ENCODE measurements around the gene PSMD9. TPM values are rescaled to one million over a fixed set of nuclear protein-coding genes. Genes with fewer than 3 reads are reported as not detected.
A peak's percentile ranks its signal among the peaks of the same experiment; 100 is the strongest.
"Not testable (repeated sequence)": the region's sequence is repeated elsewhere in the genome, so short reads cannot be mapped to it uniquely, and the experiment has no call there.

Gene PSMD9
- polyA plus RNA-seq, 1 donor: 44.4 TPM

DNA sequence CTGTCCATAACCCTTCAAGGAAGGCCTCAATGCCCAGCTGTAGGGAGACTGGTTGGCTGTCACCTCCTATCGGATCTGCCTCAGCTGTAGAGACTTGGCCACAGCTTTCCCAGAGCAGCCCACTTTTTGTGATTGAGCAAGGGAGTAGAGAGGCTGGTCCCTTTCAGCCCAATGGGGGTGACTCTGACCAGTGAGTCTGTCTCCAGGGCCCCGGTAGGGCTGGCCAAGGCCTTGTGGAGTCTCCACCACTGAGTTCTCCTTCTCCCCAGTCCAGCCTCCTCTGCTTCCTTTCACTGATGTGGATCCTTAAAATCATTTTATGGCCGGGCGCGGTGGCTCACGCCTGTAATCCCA, 15.4 kb upstream of the PSMD9 start:
- DNase-seq: no peak

DNA sequence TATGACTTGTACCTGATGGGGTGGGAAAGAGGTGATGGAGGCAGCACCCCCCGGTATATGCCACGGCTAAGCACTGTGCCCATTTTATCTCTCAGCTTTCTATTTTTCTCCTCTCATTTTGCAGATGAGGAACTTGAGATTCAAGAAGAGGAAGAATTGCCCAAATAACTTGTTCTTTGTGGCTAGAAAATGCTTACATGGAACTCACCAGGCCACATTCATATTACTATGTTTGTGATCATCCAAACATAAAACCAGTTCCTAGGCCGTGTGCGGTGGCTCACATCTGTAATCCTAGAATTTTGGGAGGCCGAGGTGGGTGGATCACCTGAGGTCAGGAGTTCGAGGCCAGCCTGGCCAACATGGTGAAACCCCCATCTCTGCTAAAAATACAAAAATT, 14.5 kb upstream of the PSMD9 start:
- DNase-seq: no peak

DNA sequence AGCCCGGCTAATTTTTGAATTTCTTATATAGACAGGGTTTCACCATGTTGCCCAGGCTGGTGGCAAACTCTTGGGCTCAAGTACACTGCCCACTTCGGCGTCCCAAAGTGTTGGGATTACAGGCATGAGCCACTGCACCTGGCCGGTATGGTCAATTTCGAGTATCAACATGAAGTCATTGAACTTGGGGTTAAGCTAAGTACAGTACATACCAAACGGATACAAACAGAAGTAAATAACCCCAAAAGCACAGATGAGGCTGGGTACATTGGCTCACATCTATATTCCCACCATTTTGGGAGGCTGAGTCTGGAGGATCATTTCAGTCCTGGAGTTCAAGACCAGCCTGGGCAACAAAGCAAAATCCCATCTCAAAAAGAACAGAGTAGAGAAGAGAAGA, 13.0 kb upstream of the PSMD9 start:
- DNase-seq: no peak

DNA sequence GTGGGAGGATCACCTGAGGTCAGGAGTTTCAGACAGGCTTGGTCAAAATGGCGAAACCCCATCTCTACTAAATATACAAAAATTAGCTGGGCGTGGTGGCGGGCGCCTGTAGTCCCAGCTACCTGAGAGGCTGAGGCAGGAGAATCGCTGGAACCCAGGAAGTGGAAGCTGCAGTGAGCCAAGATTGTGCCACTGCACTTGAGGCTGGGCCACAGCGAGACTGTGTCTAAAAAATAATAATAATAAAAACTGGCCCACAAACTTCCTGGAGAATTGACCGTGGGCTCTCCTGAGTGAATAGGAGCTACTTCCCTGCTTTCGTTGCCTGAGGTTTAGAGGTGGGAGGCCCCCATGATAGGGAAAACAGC, 12.5 kb upstream of the PSMD9 start:
- DNase-seq: not testable (repeated sequence)

DNA sequence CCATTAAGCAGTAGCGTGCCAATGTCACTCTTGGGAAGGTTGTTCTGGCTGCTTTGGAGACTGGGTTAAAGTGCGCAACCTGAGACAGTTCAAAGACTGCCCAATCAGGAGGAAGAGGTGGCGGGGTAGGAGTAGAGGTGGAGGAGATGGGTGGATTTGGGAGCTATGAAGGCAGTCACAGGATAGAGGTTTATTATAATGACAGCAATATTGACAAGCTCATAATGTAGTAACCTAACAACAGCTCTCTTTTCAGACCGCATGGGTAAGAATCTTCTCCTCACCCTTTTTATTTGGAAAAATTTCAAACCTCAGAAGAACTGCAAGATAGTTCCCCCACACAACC, 5.3 kb upstream of the PSMD9 start:
- no peak for DNase-seq

DNA sequence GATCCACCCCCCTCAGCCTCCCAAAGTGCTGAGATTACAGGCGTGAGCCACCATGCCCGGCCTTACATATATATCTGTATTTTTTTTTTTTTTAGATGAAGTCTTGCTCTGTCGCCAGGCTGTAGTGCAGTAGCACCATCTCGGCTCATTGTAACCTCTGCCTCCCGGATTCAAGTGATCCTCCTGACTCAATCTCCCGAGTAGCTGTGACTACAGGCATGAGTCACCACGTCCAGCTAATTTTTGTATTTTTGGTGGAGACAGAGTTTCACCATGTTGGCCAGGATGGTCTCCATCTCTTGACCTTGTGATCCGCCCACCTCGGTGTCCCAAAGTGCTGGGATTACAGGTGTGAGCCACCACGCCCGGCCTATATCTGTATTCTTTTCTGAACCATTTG, 3.5 kb upstream of the PSMD9 start:
- DNase-seq: not testable (repeated sequence)

DNA sequence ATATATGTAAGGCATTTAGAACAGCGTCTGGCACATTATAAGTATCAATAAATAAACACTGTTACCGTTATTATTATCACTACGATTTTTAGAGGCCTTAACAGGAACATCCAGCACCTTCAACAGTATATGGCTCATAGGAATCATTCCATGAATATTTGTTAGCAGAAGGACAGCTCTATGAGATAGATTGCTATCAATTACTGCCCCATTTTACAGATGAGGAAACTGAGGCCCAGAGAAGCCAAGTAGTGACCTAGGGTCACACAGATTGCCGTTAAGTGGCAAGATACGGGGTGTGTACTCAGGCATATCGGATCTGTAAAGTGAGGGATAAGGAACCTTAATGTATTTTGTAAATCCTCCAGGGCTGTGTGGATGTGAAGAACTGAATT, 510 bp upstream of the PSMD9 start:
- no peak for DNase-seq

DNA sequence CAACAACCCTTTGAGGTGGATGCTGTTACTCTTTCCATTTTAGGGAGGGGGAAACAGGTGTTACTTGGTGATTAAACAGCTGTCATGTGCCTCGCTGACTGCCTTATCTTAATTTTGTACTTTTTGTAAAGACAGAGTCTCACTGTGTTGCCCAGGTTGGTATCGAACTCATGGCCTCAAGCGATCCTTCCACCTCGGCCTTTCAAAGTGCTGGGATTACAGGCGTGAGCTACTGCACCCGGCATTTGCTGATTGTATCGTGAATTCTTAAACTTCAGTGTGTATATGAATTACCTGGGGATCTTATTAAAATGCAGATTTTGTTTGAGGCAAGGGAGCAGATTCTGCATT, 659 bp downstream of the PSMD9 start:
- no peak for DNase-seq

DNA sequence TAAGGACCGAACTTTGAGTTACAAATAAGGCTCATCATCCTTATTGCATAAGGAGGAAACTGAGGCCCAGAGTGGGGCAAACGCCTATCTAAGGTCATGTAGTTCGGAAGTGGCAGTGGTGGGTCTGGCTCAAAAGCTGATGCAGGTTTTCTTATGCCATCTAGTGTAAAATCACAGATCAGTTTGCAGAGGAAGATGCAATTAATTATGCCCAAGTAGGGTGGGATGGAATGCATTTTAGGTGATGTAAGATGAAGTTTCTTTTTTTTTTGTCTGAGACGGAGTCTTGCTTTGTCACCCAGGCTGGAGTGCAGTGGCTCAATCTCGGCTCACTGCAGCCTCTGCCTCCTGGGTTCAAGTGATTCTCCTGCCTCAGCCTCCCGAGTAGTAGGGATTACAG, 1.1 kb downstream of the PSMD9 start:
- not testable (repeated sequence) for DNase-seq

DNA sequence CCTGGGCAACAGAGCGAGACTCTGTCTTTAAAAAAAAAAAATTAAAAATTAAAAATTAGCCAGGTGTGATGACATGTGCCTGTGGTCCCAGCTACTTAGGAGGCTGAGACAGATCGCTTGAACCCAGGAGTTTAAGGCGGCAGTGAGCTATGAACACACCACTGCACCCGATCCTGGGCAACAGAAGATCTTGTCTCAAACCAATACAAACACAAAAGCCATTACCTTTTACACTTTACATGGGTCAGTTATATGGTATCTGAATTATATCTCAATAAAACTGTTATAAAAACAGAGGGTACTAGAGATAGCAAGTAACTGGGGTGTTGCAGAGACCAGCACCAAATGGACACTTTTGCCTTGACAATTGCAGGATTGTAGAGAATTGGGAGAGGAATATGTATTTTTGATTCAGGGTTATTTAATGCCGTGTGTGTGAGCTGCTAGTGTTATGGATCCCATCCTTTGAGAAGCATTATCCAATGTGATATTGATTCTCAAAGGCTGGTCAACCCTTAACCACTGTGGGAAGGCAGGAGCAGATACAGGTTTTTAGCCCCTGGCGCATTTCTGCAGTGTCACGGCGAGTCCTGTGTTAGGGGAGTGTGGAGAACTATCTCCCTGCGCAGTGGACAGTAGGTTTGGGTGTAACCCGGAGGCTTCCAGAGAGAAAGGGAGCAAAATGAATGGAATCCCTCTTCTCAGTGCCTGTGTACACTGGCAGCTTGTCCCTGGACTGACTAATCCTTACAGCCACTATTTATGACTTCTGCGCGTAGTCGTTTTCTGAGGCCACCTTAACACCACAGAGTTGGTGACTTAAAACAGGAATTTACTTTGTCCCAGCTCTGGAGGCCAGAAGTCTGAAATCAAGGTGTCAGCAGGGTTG, 4.3 kb downstream of the PSMD9 start:
- DNase-seq: no peak

DNA sequence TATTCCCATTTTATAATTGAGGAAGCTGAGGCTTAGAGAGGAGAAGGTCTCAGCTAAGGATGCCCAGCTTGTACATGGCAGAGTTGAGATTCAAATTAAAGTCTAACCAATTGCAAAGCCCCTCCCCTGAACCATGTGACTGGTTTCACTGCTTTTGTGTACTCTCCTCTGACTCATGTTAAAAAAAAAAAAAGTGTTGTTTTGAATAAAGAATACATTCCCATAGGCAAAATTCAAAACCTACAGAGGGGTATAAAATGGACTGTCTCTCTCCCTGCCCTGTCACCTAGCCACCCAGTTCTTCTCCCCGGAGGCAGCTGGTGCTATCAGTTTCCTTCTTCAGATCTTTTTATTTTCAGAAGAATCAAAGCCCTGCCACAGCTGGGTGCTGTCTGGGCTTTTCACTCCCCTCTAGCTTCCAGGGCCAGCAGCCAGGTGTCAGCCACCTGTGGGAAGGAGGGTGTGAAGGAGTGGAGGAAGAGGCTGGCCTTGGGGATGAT, 5.4 kb downstream of the PSMD9 start:
- no peak for DNase-seq

DNA sequence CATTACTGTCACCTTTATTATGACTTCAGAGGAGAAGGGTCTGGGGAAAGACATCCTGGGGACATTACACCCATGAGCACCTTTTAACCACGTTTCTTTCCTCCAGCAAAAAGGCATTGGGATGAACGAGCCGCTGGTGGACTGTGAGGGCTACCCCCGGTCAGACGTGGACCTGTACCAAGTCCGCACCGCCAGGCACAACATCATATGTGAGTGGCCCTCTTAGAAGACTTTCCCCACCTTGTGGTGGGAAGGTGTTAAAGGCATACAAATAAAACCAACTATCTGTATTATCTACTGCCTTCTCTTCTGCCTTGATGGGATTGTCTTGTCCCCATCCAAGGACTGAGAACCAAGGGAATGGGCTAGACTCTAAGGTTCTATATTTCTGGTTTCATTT, 6.0 kb downstream of the PSMD9 start:
- no peak for DNase-seq

DNA sequence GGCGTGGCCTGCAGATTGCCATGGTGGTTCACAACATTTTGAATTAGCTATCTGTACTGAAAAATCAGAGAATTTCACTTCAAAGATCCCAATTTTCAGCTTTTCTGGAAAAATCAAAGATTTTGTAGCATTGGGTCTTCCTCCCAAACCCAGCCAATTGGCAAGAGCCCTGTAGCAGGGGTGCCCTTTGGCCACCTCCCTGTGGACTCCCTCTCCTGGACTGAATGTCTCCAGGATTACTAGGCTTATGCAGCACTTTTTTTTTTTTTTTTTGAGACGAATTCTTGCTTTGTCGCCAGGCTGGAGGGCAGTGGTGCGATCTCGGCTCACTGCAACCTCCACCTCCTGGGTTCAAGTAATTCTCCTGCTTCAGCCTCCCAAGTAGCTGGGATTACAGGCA, 9.7 kb downstream of the PSMD9 start:
- no peak for DNase-seq

DNA sequence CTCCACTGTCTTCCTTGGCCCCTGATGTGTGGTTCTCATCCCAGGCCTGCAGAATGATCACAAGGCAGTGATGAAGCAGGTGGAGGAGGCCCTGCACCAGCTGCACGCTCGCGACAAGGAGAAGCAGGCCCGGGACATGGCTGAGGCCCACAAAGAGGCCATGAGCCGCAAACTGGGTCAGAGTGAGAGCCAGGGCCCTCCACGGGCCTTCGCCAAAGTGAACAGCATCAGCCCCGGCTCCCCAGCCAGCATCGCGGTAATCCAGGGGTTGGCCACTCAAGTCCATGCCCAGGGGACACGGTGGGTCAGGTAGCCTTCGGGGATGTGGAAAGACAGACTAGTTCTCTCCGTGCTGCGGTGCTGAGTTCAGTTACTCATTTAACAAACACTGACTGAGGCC, 11.0 kb downstream of the PSMD9 start:
- DNase-seq: no peak

DNA sequence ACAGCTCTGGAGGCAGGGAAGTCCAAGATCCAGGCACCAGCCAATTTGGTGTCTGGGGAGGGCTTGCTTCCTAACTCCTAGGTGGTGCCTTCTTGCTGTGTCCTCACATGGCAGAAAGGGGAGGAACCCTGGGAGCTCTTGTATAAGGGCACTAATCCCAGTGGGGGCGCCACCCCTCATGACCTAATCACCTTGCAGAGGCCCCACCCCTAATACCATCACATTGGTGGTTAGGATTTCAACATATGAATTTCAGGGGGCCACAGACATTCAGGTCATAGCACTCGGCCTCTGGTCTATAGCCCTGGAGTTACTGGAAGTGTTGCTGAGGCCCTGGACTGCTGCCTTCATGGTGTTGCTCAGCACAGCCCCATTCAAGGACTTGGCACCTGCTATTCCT, 14.6 kb downstream of the PSMD9 start:
- DNase-seq: no peak

DNA sequence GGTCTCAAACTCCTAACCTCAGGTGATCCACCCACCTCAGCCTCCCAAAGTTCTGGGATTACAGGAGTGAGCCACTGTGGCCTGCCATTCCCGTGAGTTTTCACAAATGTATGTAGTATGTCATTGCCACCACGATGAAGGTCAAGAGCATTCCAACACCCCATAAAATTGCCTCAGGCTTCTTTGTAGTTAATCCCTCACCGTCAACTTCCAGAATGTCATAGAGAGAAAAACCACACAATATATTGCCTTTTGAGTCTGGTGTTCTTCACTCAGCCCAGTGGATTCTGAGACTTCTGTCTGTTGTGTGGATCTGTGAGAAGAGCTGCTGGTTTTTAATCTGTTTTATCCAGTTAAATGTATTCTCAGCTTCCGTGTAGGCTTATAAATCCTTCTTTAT, 17.2 kb downstream of the PSMD9 start:
- no peak for DNase-seq

DNA sequence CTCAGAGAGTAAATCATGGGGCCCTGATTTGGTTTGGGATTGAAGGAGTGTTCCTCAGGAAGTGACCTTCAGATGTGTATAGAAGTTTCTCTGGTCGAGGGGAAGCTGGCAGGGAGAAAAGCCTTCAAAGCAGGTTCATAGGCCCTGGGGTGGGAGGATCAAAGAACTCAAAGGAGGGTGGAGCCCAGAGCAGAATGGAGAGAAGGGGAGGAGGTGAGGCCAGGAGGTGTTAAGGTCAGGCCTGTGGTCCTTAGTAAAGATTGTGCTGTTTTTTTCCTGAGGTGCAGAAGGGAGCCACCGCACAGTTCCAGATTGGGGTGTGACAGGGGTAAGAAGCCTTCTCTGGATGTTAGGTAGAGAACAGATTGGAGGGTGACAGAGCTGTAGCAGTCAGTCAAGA, 20.1 kb downstream of the PSMD9 start:
- DNase-seq: no peak

DNA sequence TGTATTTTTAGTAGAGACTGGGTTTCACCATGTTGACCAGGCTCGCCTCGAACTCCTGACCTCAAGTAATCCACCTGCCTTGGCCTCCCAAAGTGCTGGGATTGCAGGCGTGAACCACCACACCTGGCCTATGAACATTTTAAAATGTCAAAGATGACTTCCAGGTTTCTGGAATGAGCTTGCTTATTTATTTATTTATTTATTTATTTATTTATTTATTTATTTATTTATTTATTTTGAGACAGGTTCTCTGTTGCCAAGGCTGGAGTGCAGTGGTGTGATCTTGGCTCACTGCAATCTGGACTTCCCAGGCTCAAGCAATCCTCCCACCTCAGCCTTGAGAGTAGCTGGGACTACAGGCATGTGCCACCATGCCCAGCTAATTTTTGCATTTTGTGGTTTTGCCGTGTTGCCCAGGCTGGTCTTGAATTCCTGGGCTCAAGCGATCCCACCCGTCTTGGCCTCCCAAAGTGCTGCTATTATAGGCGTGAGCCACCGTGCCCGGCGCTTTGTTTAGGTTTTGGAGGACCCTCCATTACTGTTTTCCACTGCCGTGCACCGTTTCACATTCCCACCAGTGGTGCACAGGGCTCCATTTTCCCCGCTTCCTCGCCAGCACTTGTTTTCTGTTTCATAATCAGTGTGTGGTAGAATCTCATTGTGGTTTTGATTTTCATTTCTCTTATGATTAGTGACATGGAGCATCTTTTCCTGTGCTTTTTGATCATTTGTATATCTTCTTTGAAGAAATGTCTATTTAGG, 23.4 kb downstream of the PSMD9 start:
- no peak for DNase-seq

DNA sequence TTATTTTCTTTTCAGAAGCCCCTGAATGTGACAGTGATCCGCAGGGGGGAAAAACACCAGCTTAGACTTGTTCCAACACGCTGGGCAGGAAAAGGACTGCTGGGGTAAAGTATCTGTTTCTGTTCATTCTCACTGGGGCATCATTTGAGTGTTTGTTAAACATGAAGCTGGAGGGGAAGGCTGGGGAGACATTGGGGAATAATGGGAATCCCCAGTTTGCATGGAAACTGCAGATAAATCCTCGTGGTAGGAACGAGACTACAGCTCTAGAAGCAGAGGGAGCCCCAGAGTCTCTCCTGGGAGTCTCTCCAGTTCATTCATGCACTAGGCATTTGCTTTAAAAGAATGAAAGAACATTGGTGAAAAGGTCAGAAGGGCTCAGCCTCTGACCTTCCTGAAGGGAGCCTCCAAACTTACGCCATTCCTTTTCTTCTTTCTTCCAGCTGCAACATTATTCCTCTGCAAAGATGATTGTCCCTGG, 27.3 kb downstream of the PSMD9 start:
- no peak for DNase-seq

DNA sequence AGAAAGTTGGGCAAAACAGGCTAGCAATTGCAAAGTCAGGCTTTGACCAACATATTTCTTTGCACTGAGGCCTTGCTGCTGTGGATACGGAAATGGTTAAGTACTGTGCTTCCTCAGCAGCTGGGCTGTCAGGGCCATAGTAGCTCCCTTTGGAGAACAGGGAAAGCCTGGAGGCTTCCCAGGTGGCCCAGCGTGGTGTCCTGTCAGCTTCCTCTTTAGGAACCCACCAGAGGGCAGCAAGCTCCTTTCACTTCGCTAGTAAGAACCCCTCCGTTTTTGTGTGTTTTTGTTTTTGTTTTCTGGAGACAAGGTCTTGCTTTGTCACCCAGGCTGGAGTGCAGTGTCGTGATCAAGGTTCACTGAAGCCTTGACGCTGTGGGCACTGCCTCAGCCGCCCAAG, 28.1 kb downstream of the PSMD9 start:
- DNase-seq: no peak

DNA sequence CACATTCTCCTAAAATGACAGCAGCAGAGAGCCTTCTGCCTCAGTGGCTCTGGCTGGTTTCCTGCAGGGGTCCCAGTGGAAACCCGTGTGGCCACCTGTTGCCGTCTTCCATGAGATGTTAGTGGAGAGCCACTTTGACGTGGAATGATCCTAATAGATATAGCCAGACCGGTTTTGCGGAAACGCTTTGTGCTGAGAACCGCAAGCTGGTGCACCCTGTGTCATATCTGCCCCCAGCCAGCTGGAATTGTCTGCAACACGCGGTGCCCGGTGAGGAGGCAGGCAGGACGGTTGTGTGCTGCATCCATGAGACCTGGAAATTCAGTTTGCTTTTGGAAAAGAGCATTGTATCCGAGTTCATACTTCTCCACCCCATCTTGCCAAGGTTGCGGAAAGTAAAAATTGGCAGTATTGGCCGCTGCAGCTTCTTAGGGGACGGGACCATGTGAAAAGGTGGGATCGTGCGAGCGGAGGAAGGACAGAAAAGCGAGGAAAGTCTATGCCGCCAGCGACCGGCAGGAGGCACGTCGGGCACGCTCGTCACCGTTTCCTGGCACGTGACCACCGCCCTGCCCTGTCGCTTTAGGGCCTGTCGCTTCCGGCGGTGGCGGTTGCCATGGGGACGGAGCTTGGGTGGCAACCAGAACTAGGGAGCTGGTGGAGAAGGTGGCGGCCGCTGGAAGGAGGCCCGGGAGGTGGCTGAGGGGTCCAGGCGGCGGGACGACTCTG, 29.5 kb downstream of the PSMD9 start, which contains the start of gene CFAP251:
Gene CFAP251, plus strand, starts transcription at position 643 of the 729 bp plus-strand sequence. CDS start 2,714 bp downstream, outside the sequence.
- peak; percentile 73 for DNase-seq

DNA sequence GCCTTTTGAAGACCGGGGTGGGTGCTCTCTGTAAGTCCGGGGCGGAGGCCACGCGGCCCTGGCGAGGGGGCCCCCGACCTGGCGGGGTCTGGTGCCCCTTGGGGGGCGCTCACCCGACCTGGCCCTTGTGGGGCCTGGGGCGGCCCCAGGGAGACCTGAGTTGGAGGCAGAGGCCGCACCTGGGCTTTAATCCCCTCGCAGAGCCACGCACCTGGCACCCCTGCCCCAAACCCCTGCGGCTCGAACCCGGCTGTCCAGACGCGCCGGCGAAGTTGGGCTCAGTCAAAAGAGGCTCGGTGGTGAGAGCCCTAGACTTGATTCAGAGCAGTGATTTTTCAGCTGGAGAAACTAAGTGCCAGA, 30.1 kb downstream of the PSMD9 start:
- DNase-seq: no peak

DNA sequence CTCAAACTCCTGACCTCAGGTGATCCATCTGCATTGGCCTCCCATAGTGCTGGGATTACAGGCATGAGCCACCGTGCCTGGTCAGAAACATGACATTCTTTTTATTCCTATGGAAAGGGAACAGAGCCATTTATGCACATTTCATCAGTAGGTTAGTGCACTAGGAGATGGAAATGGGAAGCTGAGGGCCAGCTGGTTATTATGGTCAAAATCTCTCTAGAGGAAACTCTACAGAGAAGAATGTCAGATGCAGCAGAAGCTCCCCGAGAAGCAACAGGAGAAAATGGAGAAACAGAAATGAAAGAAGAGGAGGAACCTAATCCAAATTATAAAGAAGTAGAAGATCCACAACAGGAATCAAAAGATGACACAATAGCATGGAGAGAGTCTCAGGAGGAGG, 32.5 kb downstream of the PSMD9 start:
- DNase-seq: no peak

DNA sequence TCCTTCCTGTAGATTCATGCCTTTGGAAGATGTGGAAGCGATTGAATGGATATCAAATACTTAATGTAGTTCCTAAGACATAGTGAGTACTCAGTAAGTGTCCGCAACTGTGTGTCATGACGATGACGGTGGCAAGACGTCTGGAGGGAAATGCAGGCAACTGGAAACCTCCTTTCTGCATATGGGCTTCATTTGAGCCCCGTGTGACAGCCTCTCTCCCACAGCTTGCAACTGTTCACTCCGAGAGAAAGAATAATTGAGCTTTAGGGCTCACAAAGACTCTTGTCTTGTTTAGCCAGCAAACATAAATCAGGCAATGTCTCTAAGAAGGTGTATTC, 36.7 kb downstream of the PSMD9 start:
- DNase-seq: no peak

Measured in hindlimb muscle (tissue), 1 donor.